Epithelial cell of esophagus (primary cell): Measurements from ENCODE around the gene CENPB.

ENCODE experiments used
- DNase-seq: peaks from one replicate; pipeline ENCODE4 v3.0.0; 2010; ENCODE audit warnings: low read depth
- H3K4me3 ChIP-seq: 2 replicates; pipeline ENCODE4 v1.5.1; 2011; ENCODE audit warnings: mild to moderate bottlenecking, low read length, control low read depth
- CTCF ChIP-seq: IDR thresholded peaks from 2 replicates; pipeline ENCODE4 v1.5.1; 2011; ENCODE audit warnings: low read depth, mild to moderate bottlenecking, low read length, control low read depth, inconsistent platforms; ENCODE audit not compliant: insufficient read depth; ENCODE audit errors: missing control alignments

Gene CENPB

GRCh38 chr20:3821996-3822395 lies 35.5 kb upstream of the CENPB start:
- no peak for DNase-seq
- H3K4me3 ChIP-seq = no peak overlapping the region
- TF ChIP-seq CTCF = no peak

- peak overlapping the region; percentile 84 for H3K4me3 ChIP-seq
- no peak for DNase-seq
- TF ChIP-seq CTCF = no peak
Observed at GRCh38 chr20:3820901-3821727, 34.6 kb upstream of the CENPB start.

- peak; percentile 40 for TF ChIP-seq CTCF
- peak; percentile 97 for DNase-seq
- H3K4me3 ChIP-seq = peak within 1 kb of the TSS; percentile 84
Observed at GRCh38 chr20:3820048-3820900, 33.7 kb upstream of the CENPB start, which contains the start of gene AP5S1. AP5S1 (plus strand) TSS chr20:3820547; CDS start chr20:3822118, 1,571 bp downstream.

- DNase-seq = no peak
- no peak for TF ChIP-seq CTCF
- peak overlapping the region; percentile 84 for H3K4me3 ChIP-seq
Observed at GRCh38 chr20:3819411-3820047, 33.0 kb upstream of the CENPB start.

GRCh38 chr20:3818155-3819151 lies 31.9 kb upstream of the CENPB start:
- DNase-seq = peak; percentile 77
- TF ChIP-seq CTCF = peak; percentile 75
- no peak overlapping the region for H3K4me3 ChIP-seq

- no peak for DNase-seq
- TF ChIP-seq CTCF = no peak
- H3K4me3 ChIP-seq = no peak overlapping the region
Observed at GRCh38 chr20:3815703-3816315, 29.3 kb upstream of the CENPB start.
